Left renal pelvis (tissue), 4 donors: ENCODE results near the gene PICALM. TPM values are rescaled to one million over a fixed set of nuclear protein-coding genes. Genes with fewer than 3 reads are reported as not detected.
"Not testable (repeated sequence)": the region's sequence is repeated elsewhere in the genome, so short reads cannot be mapped to it uniquely, and the experiment has no call there.

Source experiments
- DNase-seq, 4 donors: peaks; one replicate each; pipeline ENCODE4 v3.0.0-alpha.2; 2013; ENCODE audit warnings: low read depth in 4 of 4, low spot score in 3 of 4
- polyA plus RNA-seq, 4 donors: library from polyadenylated mRNA; unstranded; fragments of 120-200 nt; gene quantifications; one replicate each; pipeline ENCODE4 v1.2.1, GENCODE V29; 2013; ENCODE audit not compliant: insufficient read length in 4 of 4

PICALM gene
- polyA plus RNA-seq = 100 to 1,000 TPM; 173 to 289 (median 260) TPM

- peak; percentile 97 to 98 (median 97) for DNase-seq
Measured at GRCh38 chr11:86068951-86069407, at the start of gene PICALM. PICALM (minus strand) TSS chr11:86069084; CDS start chr11:86068780, 304 bp downstream.

GRCh38 chr11:86118253-86118652 lies 49.4 kb upstream of the PICALM start:
- no peak for DNase-seq

GRCh38 chr11:86117712-86118063 lies 48.8 kb upstream of the PICALM start:
- no peak for DNase-seq

GRCh38 chr11:86117001-86117711 lies 48.3 kb upstream of the PICALM start:
- DNase-seq = no peak

- no peak for DNase-seq
Measured at GRCh38 chr11:86116386-86116726, 47.5 kb upstream of the PICALM start.

GRCh38 chr11:86115542-86116385 lies 46.9 kb upstream of the PICALM start:
- DNase-seq = no peak

- DNase-seq = no peak
Measured at GRCh38 chr11:86108890-86109638, 40.2 kb upstream of the PICALM start.

GRCh38 chr11:86108191-86108590 lies 39.3 kb upstream of the PICALM start:
- no peak for DNase-seq

GRCh38 chr11:86106916-86107315 lies 38.0 kb upstream of the PICALM start:
- no peak for DNase-seq

- DNase-seq = not testable (repeated sequence)
Measured at GRCh38 chr11:86106031-86106430, 37.1 kb upstream of the PICALM start.

GRCh38 chr11:86105601-86106000 lies 36.7 kb upstream of the PICALM start:
- not testable (repeated sequence) for DNase-seq

- DNase-seq = no peak
Measured at GRCh38 chr11:86103808-86104207, 34.9 kb upstream of the PICALM start.

GRCh38 chr11:86101941-86102407 lies 33.1 kb upstream of the PICALM start:
- no peak for DNase-seq

GRCh38 chr11:86101493-86101892 lies 32.6 kb upstream of the PICALM start:
- no peak for DNase-seq

- no peak for DNase-seq
Measured at GRCh38 chr11:86099874-86100273, 31.0 kb upstream of the PICALM start.

- no peak for DNase-seq
Measured at GRCh38 chr11:86097980-86098379, 29.1 kb upstream of the PICALM start.

- DNase-seq = no peak
Measured at GRCh38 chr11:86091566-86091965, 22.7 kb upstream of the PICALM start.

- no peak for DNase-seq
Measured at GRCh38 chr11:86091086-86091485, 22.2 kb upstream of the PICALM start.

GRCh38 chr11:86089659-86090058 lies 20.8 kb upstream of the PICALM start:
- DNase-seq = no peak

- not testable (repeated sequence) for DNase-seq
Measured at GRCh38 chr11:86087688-86088087, 18.8 kb upstream of the PICALM start.

GRCh38 chr11:86087256-86087655 lies 18.4 kb upstream of the PICALM start:
- no peak for DNase-seq
